ENCODE results near the gene PLEKHG4B. TPM values are rescaled to one million over a fixed set of nuclear protein-coding genes. Genes with fewer than 3 reads are reported as not detected.

Gene PLEKHG4B
- total RNA-seq, 1 experiment from 2014 or later = 51.4 TPM

DNA sequence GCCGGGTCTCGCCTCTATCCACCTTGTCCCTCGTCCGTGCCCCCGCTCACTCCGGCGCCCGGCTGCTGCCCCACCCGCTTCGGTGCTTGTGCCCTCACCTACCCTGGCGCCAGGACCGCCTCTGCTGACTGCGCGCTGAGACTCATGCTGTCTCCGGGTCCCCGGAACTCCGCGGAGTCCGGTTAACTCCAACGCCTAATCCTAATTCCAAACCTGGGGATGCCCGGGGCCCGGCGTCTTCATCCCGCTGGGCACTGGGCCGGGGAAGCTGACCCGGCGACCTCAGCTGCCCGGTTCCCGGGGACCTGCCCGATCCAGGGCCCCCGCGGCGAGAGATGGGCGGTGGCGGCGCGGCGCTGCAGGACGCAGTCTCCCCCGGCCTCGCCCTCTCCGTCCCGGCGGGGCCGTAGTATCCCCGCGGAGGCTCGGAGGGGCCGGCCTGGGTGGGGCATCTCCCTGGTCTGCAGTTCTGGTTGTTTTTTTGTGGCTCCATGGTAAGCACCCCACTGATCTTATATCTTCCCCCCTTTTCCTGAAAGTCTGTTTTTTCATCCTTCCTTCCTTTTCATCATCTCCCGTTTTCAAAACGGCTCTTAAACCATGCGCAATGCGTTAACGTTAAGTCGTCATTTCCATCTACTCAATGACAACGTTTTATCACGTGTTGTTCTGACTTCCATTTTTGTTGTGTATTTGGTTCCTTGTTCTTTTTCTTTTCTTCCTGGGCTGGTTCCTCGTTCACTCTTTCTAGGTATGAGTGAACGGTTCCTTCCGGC lies 41.1 kb upstream of the PLEKHG4B start (continued):
- TF ChIP-seq KAT7 (CRISPR knock-in tag; IDR thresholded peaks at IDR 0.05; ENCODE audit: borderline replicate concordance) (no peak), ZNF219 (CRISPR knock-in tag; IDR thresholded peaks at IDR 0.05; ENCODE audit: borderline replicate concordance) (no peak)
- TF ChIP-seq, protein P1, sequence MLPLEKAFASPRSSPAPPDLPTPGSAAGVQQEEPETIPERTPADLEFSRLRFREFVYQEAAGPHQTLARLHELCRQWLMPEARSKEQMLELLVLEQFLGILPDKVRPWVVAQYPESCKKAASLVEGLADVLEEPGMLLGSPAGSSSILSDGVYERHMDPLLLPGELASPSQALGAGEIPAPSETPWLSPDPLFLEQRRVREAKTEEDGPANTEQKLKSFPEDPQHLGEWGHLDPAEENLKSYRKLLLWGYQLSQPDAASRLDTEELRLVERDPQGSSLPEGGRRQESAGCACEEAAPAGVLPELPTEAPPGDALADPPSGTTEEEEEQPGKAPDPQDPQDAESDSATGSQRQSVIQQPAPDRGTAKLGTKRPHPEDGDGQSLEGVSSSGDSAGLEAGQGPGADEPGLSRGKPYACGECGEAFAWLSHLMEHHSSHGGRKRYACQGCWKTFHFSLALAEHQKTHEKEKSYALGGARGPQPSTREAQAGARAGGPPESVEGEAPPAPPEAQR (CRISPR knock-in tag; IDR thresholded peaks at IDR 0.05) = no peak

DNA sequence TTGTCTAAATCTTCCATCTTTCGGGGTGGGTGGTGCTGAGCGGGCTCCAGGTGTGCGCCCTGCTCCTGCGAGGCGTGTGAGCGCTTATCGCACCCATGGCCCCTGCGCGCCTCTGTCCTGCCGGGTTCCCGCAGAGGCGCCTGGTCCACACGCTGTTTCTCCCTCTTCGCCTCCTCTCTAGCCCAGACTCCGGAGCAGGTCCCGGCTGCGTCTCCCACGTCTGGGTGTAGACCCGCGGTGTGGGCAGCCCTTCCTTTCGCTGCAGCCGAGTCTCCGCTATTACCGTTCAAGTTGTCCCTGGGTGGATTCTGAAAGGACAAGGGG lies 40.5 kb upstream of the PLEKHG4B start:
- POLR2A ChIA-PET = no interaction called here
- TF ChIP-seq RORB (CRISPR knock-in tag; IDR thresholded peaks at IDR 0.05) (no peak), EMX1 (CRISPR knock-in tag; IDR thresholded peaks at IDR 0.05) (no peak), KAT7 (CRISPR knock-in tag; IDR thresholded peaks at IDR 0.05; ENCODE audit: borderline replicate concordance) (no peak), FOXP1 (CRISPR knock-in tag; IDR thresholded peaks at IDR 0.05; ENCODE audit: borderline replicate concordance) (no peak)
- TF ChIP-seq, protein P2, sequence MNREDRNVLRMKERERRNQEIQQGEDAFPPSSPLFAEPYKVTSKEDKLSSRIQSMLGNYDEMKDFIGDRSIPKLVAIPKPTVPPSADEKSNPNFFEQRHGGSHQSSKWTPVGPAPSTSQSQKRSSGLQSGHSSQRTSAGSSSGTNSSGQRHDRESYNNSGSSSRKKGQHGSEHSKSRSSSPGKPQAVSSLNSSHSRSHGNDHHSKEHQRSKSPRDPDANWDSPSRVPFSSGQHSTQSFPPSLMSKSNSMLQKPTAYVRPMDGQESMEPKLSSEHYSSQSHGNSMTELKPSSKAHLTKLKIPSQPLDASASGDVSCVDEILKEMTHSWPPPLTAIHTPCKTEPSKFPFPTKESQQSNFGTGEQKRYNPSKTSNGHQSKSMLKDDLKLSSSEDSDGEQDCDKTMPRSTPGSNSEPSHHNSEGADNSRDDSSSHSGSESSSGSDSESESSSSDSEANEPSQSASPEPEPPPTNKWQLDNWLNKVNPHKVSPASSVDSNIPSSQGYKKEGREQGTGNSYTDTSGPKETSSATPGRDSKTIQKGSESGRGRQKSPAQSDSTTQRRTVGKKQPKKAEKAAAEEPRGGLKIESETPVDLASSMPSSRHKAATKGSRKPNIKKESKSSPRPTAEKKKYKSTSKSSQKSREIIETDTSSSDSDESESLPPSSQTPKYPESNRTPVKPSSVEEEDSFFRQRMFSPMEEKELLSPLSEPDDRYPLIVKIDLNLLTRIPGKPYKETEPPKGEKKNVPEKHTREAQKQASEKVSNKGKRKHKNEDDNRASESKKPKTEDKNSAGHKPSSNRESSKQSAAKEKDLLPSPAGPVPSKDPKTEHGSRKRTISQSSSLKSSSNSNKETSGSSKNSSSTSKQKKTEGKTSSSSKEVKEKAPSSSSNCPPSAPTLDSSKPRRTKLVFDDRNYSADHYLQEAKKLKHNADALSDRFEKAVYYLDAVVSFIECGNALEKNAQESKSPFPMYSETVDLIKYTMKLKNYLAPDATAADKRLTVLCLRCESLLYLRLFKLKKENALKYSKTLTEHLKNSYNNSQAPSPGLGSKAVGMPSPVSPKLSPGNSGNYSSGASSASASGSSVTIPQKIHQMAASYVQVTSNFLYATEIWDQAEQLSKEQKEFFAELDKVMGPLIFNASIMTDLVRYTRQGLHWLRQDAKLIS (CRISPR knock-in tag; IDR thresholded peaks at IDR 0.05; ENCODE audit: borderline replicate concordance) = no peak
- TF ChIP-seq, protein P3, sequence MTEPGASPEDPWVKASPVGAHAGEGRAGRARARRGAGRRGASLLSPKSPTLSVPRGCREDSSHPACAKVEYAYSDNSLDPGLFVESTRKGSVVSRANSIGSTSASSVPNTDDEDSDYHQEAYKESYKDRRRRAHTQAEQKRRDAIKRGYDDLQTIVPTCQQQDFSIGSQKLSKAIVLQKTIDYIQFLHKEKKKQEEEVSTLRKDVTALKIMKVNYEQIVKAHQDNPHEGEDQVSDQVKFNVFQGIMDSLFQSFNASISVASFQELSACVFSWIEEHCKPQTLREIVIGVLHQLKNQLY (CRISPR knock-in tag; IDR thresholded peaks at IDR 0.05) = no peak
- TF ChIP-seq, protein P4, sequence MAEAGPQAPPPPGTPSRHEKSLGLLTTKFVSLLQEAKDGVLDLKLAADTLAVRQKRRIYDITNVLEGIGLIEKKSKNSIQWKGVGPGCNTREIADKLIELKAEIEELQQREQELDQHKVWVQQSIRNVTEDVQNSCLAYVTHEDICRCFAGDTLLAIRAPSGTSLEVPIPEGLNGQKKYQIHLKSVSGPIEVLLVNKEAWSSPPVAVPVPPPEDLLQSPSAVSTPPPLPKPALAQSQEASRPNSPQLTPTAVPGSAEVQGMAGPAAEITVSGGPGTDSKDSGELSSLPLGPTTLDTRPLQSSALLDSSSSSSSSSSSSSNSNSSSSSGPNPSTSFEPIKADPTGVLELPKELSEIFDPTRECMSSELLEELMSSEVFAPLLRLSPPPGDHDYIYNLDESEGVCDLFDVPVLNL (CRISPR knock-in tag; IDR thresholded peaks at IDR 0.05; ENCODE audit: borderline replicate concordance, low read depth) = no peak
- peaks cover 25% of the 10 kb centered on the region for H3K4me1 Mint-ChIP-seq
- H3K36me3 Mint-ChIP-seq = no peaks in the 10 kb centered on the region
- CTCF ChIA-PET = no interaction called here
- ATAC-seq = no peak
- H3K27me3 Mint-ChIP-seq (ENCODE audit: low read depth) = peaks cover 72% of the 10 kb centered on the region
- no peak for DNase-seq (ENCODE audit: low spot score)
- peak overlapping the region; percentile 76 for H3K4me3 Mint-ChIP-seq
- no peak overlapping the region for H3K27ac Mint-ChIP-seq
- no peaks in the 10 kb centered on the region for H3K9me3 Mint-ChIP-seq

DNA sequence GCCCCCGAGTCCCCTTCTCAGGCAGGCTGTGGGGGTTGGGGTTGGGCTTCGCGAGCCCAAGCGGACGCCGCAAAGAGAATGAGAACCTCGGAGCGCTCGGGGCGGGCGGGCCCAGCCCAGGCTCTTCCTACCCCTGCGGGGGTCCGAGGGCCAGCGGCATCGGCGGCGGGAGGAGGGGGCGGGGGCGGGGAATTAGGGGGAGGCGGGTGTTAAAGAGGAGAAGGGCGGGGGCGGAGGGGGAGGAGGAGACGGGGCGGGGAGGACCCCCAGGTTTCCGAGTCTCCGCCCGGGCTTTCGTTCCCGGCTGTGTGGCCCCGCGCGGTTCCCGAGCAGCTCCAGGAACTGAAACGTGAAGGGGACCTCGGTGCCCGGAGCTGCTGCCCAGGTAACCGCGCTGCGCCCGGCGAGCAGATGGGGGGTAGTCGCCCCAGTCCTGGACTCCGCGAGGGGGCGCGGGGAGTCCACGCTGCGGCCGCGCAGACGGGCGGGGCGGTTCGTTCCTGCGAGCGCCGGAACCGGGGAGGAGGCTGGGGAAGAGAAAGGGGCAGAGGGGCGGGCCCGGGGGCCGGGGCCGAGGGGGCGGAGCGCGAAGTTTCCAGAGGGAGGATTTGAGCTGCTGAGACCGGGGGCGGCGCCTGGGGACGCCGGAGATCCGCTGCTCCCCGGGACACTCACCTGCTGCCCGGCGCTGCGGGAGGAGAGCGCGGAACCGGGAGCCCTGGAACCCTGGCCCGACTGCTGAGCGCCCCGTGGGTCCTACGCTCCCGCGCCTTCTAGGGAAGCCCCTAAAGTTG lies 38.4 kb upstream of the PLEKHG4B start:
- ChIA-PET POLR2A (interaction anchor here (0.7 to 1.3 kb wide), 2 partner anchors 29 to 50 kb away, joined by 3 to 4 read pairs; no protein-coding TSS in a partner anchor), CTCF (interaction anchor here (0.6 to 1.2 kb wide), 6 partner anchors 37 to 166 kb away, joined by 3 to 6 read pairs (median 5); partner anchors contain the start of gene PLEKHG4B)
- H3K4me1 Mint-ChIP-seq = peaks cover 33% of the 10 kb centered on the region
- peak overlapping the region; percentile 81 for H3K4me3 Mint-ChIP-seq
- H3K9me3 Mint-ChIP-seq = no peaks in the 10 kb centered on the region
- ATAC-seq (peak; percentile 83), DNase-seq (ENCODE audit: low spot score) (peak; percentile 94)
- peaks cover 54% of the 10 kb centered on the region for H3K27me3 Mint-ChIP-seq (ENCODE audit: low read depth)
- H3K27ac Mint-ChIP-seq = no peak overlapping the region
- peaks cover 5% of the 10 kb centered on the region; the same call in 1 of the 2 replicates for H3K36me3 Mint-ChIP-seq
- no peak for TF ChIP-seq NFE2L1 (CRISPR knock-in tag; IDR thresholded peaks at IDR 0.05)
- TF ChIP-seq ZNF232 (CRISPR knock-in tag; IDR thresholded peaks at IDR 0.05) = no peak
- no peak for TF ChIP-seq FOXJ3 (CRISPR knock-in tag; IDR thresholded peaks at IDR 0.05; ENCODE audit: borderline replicate concordance)
- TF ChIP-seq, protein P2 (CRISPR knock-in tag; IDR thresholded peaks at IDR 0.05; ENCODE audit: borderline replicate concordance) = no peak
- no peak for TF ChIP-seq TEAD4 (CRISPR knock-in tag; IDR thresholded peaks at IDR 0.05)
- TF ChIP-seq TP53 (CRISPR knock-in tag; IDR thresholded peaks at IDR 0.05) = no peak

Data from WTC11 (cell line).